H1 (cell line): ENCODE results near the gene KRTAP2-4.

Experiments
- ASH2L ChIP-seq: fragments of 200-600, 300-600 bp; sonication (generic); IDR thresholded peaks from one replicate; pipeline ENCODE4 v1.7.1; 2017; ENCODE audit warnings: low read length
- CEBPB ChIP-seq: IDR thresholded peaks from 2 replicates; pipeline ENCODE4 v1.6.1; 2012; ENCODE audit warnings: low read depth, low read length
- CHD2 ChIP-seq: IDR thresholded peaks from 2 replicates; pipeline ENCODE4 v1.6.1; 2012; ENCODE audit warnings: low read length, improper control_type of control experiment
- EP300 ChIP-seq, 2 experiments: IDR thresholded peaks; 1 replicate in 1 of 2; 2 replicates in 1 of 2; pipeline ENCODE4 v1.6.1; 2011 to 2012; ENCODE audit warnings: low read depth in 2 of 2, low read length in 2 of 2, mild to moderate bottlenecking in 2 of 2, borderline replicate concordance in 1 of 2, inconsistent platforms in 1 of 2, moderate library complexity in 1 of 2
- JUN ChIP-seq: IDR thresholded peaks from 2 replicates; pipeline ENCODE4 v1.6.1; 2011; ENCODE audit warnings: low read depth, mild to moderate bottlenecking, improper control_type of control experiment, low read length
- RBBP5 ChIP-seq: IDR thresholded peaks from 2 replicates; pipeline ENCODE4 v1.7.1; 2012; ENCODE audit warnings: low read depth, mild to moderate bottlenecking, inconsistent platforms, low read length, moderate library complexity, borderline replicate concordance
- RFX5 ChIP-seq: IDR thresholded peaks from 2 replicates; pipeline ENCODE4 v1.6.1; 2011; ENCODE audit warnings: low read depth, low read length, improper control_type of control experiment, borderline replicate concordance
- SUZ12 ChIP-seq: fragments of 200-600 bp; sonication (generic); IDR thresholded peaks from 2 replicates; pipeline ENCODE4 v1.6.1; 2012; ENCODE audit warnings: mild to moderate bottlenecking, inconsistent platforms, low read length, moderate library complexity, mixed read lengths
- TCF12 ChIP-seq: IDR thresholded peaks from 2 replicates; pipeline ENCODE4 v1.6.1; 2011; ENCODE audit warnings: low read depth, mild to moderate bottlenecking, low read length
- ZNF274 ChIP-seq: IDR thresholded peaks from 2 replicates; pipeline ENCODE4 v1.7.0; 2012; ENCODE audit warnings: low read length, borderline replicate concordance; ENCODE audit errors: extremely low read depth
- TF ChIP-seq, protein P1 (sequence below), 3 experiments: IDR thresholded peaks; 1 replicate in 2 of 3; 2 replicates in 1 of 3; pipeline versions ENCODE4 v1.5.1 to v1.6.1; 2011; ENCODE audit warnings: low read length in 3 of 3, mild to moderate bottlenecking in 3 of 3, inconsistent platforms in 2 of 3, low read depth in 1 of 3, moderate library complexity in 1 of 3; ENCODE audit not compliant: insufficient read depth in 1 of 3; ENCODE audit errors: control extremely low read depth in 1 of 3

DNA sequence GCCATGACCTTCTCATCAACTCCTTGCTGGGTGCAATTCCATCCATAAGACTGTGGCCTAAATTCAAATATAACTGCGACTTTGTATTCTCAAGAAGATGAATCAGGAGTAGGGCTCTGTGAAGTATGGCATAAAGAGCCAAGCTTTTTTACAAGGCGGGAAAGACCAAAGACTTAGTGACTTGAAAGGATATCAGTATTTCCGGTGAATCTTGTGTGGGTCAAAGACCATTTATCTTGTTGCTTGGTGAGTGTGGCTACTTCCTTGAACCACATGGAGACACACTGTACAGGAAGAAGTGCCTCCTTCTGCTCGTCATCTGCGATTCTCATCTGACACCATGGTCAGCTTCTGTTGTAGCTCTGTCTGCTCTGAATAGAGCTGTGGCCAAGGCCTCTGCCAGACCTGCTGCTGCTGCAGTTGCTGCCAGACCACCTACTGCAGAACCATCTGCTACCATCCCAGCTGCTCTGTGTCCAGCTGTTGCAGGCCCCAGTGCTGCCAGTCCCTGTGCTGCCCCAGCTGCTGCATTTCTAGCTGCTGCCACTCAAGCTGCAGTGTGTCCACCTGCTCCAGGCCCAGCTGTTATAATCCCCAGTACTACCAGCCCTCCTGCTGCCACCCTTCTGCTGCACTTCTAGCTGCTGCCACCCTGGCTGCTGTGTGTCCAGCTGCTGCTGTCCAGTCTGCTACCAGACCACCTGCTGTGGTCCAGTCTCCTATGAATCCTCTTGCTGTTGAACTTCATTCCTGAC lies 6.1 kb upstream of the KRTAP2-4 start:
- TF ChIP-seq CEBPB (no peak), CHD2 (no peak), SUZ12 (no peak), ZNF274 (no peak), JUN (no peak), RFX5 (no peak), RBBP5 (no peak), EP300 (IDR thresholded peaks at IDR 0.05; ENCODE audit: borderline replicate concordance in 1 of 2, low read depth in 2 of 2, low read length in 2 of 2) (no peak), ASH2L (no peak), TCF12 (no peak)
- TF ChIP-seq, protein P1, sequence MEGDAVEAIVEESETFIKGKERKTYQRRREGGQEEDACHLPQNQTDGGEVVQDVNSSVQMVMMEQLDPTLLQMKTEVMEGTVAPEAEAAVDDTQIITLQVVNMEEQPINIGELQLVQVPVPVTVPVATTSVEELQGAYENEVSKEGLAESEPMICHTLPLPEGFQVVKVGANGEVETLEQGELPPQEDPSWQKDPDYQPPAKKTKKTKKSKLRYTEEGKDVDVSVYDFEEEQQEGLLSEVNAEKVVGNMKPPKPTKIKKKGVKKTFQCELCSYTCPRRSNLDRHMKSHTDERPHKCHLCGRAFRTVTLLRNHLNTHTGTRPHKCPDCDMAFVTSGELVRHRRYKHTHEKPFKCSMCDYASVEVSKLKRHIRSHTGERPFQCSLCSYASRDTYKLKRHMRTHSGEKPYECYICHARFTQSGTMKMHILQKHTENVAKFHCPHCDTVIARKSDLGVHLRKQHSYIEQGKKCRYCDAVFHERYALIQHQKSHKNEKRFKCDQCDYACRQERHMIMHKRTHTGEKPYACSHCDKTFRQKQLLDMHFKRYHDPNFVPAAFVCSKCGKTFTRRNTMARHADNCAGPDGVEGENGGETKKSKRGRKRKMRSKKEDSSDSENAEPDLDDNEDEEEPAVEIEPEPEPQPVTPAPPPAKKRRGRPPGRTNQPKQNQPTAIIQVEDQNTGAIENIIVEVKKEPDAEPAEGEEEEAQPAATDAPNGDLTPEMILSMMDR (IDR thresholded peaks at IDR 0.05; ENCODE audit: control extremely low read depth in 1 of 3, insufficient read depth in 1 of 3, low read depth in 1 of 3, low read length in 3 of 3): no peak
